HUES6 (cell line): Measurements from ENCODE around the gene COPB2.
A peak's percentile ranks its signal among the peaks of the same experiment; 100 is the strongest.
"Not testable (repeated sequence)": the region's sequence is repeated elsewhere in the genome, so short reads cannot be mapped to it uniquely, and the experiment has no call there.

Experiments used
- H3K27ac ChIP-seq: 2 replicates; pipeline ENCODE4 v1.7.0; 2013; ENCODE audit warnings: low read depth, mild to moderate bottlenecking, low read length, inconsistent platforms
- H3K27me3 ChIP-seq: 2 replicates; pipeline ENCODE4 v1.6.1; 2013; ENCODE audit warnings: low read length; ENCODE audit not compliant: control insufficient read depth, insufficient read depth
- H3K36me3 ChIP-seq: 2 replicates; pipeline ENCODE4 v1.6.1; 2013; ENCODE audit warnings: low read length; ENCODE audit not compliant: control insufficient read depth, insufficient read depth
- H3K4me1 ChIP-seq: 2 replicates; pipeline ENCODE4 v1.6.1; 2013; ENCODE audit warnings: low read length; ENCODE audit not compliant: control insufficient read depth, insufficient read depth
- H3K4me3 ChIP-seq: 2 replicates; pipeline ENCODE4 v1.5.1; 2013; ENCODE audit warnings: low read depth, low read length
- H3K9ac ChIP-seq: one replicate; pipeline ENCODE4 v1.6.1; 2013; ENCODE audit warnings: mild to moderate bottlenecking, low read length
- H3K9me3 ChIP-seq: 2 replicates; pipeline ENCODE4 v1.6.1; 2013; ENCODE audit warnings: low read depth, low read length; ENCODE audit not compliant: control insufficient read depth, insufficient read depth

The COPB2 gene

GRCh38 chr3:139418144-139418543 is 28.7 kb upstream of the COPB2 start:
- Histone ChIP-seq H3K9ac (no peak overlapping the region), H3K27ac (no peak overlapping the region), H3K27me3 (no peaks in the 10 kb centered on the region), H3K4me3 (no peak overlapping the region), H3K9me3 (peaks cover 4% of the 10 kb centered on the region; the same call in 1 of the 2 replicates), H3K4me1 (no peaks in the 10 kb centered on the region), H3K36me3 (no peaks in the 10 kb centered on the region)

- Histone ChIP-seq H3K4me1 (no peaks in the 10 kb centered on the region), H3K9me3 (peaks cover 12% of the 10 kb centered on the region; the same call in 1 of the 2 replicates), H3K4me3 (no peak overlapping the region), H3K27ac (no peak overlapping the region), H3K27me3 (no peaks in the 10 kb centered on the region), H3K36me3 (no peaks in the 10 kb centered on the region), H3K9ac (no peak overlapping the region)
Measured at GRCh38 chr3:139416275-139416674, 26.8 kb upstream of the COPB2 start.

- H3K9me3 ChIP-seq, result peaks cover 12% of the 10 kb centered on the region; the same call in 1 of the 2 replicates
- H3K4me3 ChIP-seq, result no peak overlapping the region
- H3K4me1 ChIP-seq, result no peaks in the 10 kb centered on the region
- no peak overlapping the region for H3K27ac ChIP-seq
- H3K9ac ChIP-seq, result no peak overlapping the region
- H3K27me3 ChIP-seq, result no peaks in the 10 kb centered on the region
- no peaks in the 10 kb centered on the region for H3K36me3 ChIP-seq
Measured at GRCh38 chr3:139414608-139415224, 25.3 kb upstream of the COPB2 start.

GRCh38 chr3:139412891-139413290 is 23.4 kb upstream of the COPB2 start:
- not testable (repeated sequence) for H3K27me3 ChIP-seq, H3K27ac ChIP-seq, H3K9ac ChIP-seq, H3K4me3 ChIP-seq, H3K4me1 ChIP-seq, H3K36me3 ChIP-seq
- H3K9me3 ChIP-seq, result peaks cover 12% of the 10 kb centered on the region; the same call in 1 of the 2 replicates

- H3K27me3 ChIP-seq, H3K36me3 ChIP-seq, H3K4me3 ChIP-seq, H3K9ac ChIP-seq, H3K27ac ChIP-seq, H3K4me1 ChIP-seq: not testable (repeated sequence)
- H3K9me3 ChIP-seq, result peaks cover 28% of the 10 kb centered on the region
Measured at GRCh38 chr3:139401155-139401554, 11.7 kb upstream of the COPB2 start.

GRCh38 chr3:139396707-139397106 is 7.3 kb upstream of the COPB2 start:
- Histone ChIP-seq H3K27ac (no peak overlapping the region), H3K27me3 (no peaks in the 10 kb centered on the region), H3K9ac (no peak overlapping the region), H3K36me3 (no peaks in the 10 kb centered on the region), H3K9me3 (peaks cover 4% of the 10 kb centered on the region; the same call in 1 of the 2 replicates), H3K4me3 (no peak overlapping the region), H3K4me1 (no peaks in the 10 kb centered on the region)

- Histone ChIP-seq H3K9me3 (no peaks in the 10 kb centered on the region), H3K27ac (no peak overlapping the region), H3K4me1 (no peaks in the 10 kb centered on the region), H3K27me3 (no peaks in the 10 kb centered on the region), H3K36me3 (no peaks in the 10 kb centered on the region), H3K4me3 (no peak overlapping the region), H3K9ac (no peak overlapping the region)
Measured at GRCh38 chr3:139394116-139394515, 4.7 kb upstream of the COPB2 start.

GRCh38 chr3:139388821-139389551 is 461 bp downstream of the COPB2 start:
- H3K27me3 ChIP-seq, result no peaks in the 10 kb centered on the region
- H3K27ac ChIP-seq, result peak overlapping the region; percentile 88
- peaks cover 5% of the 10 kb centered on the region for H3K36me3 ChIP-seq
- H3K4me1 ChIP-seq, result 0 out of 2 replicates have a peak, but pooled peaks cover 8% of the 10 kb centered on the region
- H3K9ac ChIP-seq, result peak overlapping the region; percentile 91
- H3K9me3 ChIP-seq, result no peaks in the 10 kb centered on the region
- H3K4me3 ChIP-seq, result peak overlapping the region; percentile 88

- Histone ChIP-seq H3K27me3 (no peaks in the 10 kb centered on the region), H3K9me3 (no peaks in the 10 kb centered on the region), H3K27ac (no peak overlapping the region), H3K4me3 (peak overlapping the region; percentile 88), H3K9ac (peak overlapping the region; percentile 27), H3K36me3 (peaks cover 9% of the 10 kb centered on the region), H3K4me1 (0 out of 2 replicates have a peak, but pooled peaks cover 8% of the 10 kb centered on the region)
Measured at GRCh38 chr3:139388077-139388476, 1.4 kb downstream of the COPB2 start.

- not testable (repeated sequence) for H3K4me3 ChIP-seq, H3K4me1 ChIP-seq, H3K27ac ChIP-seq, H3K9ac ChIP-seq, H3K27me3 ChIP-seq, H3K9me3 ChIP-seq
- H3K36me3 ChIP-seq, result peaks cover 66% of the 10 kb centered on the region
Measured at GRCh38 chr3:139382291-139382690, 7.2 kb downstream of the COPB2 start.

GRCh38 chr3:139380575-139380974 is 8.9 kb downstream of the COPB2 start:
- peaks cover 80% of the 10 kb centered on the region for H3K36me3 ChIP-seq
- no peak overlapping the region for H3K4me3 ChIP-seq
- no peaks in the 10 kb centered on the region for H3K9me3 ChIP-seq
- no peaks in the 10 kb centered on the region for H3K27me3 ChIP-seq
- H3K9ac ChIP-seq, result no peak overlapping the region
- no peaks in the 10 kb centered on the region for H3K4me1 ChIP-seq
- no peak overlapping the region for H3K27ac ChIP-seq
